ENCODE measurements around the gene PNMA8C.
"Not testable (repeated sequence)": the region's sequence is repeated elsewhere in the genome, so short reads cannot be mapped to it uniquely, and the experiment has no call there.

The PNMA8C gene

DNA sequence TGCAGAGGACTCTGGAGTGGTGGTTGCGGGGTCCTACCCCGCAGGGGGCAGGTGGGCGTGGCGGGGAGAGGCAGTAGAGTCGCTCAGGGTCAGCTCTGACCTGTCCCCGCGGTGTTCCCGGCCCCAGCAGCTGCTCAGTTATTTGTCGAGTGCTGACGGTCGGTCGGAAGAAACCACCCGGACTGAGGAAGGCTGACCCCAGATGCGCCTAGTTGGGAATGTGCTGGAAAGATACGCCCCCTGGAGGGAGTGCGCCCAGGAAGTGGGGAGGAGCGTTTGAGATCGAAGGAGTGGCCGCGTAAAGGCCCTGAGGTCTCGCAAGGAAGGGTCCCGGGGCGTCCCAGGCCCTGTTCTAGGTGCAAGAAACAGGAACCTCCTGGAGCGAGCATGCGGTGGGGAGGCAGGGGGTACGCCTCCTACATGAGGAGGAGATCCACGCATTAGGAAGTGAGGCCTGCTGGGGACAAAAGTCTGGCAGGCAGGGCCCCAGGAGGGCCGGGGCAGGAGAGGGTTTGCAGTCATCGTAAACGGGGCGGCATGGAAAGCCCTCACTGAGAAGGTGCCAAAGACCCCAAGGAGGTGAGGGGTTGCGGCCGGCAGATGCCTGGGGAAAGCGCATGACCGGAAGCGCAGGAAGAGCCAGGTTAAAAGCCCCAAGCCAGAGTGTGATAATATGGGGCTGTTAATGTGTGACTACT is 24.5 kb downstream of the PNMA8C start:
- in situ Hi-C loops (cut with HindIII; ENCODE audit: low sequenced_read_pairs), result no loop called here
- TF ChIP-seq, protein P1, sequence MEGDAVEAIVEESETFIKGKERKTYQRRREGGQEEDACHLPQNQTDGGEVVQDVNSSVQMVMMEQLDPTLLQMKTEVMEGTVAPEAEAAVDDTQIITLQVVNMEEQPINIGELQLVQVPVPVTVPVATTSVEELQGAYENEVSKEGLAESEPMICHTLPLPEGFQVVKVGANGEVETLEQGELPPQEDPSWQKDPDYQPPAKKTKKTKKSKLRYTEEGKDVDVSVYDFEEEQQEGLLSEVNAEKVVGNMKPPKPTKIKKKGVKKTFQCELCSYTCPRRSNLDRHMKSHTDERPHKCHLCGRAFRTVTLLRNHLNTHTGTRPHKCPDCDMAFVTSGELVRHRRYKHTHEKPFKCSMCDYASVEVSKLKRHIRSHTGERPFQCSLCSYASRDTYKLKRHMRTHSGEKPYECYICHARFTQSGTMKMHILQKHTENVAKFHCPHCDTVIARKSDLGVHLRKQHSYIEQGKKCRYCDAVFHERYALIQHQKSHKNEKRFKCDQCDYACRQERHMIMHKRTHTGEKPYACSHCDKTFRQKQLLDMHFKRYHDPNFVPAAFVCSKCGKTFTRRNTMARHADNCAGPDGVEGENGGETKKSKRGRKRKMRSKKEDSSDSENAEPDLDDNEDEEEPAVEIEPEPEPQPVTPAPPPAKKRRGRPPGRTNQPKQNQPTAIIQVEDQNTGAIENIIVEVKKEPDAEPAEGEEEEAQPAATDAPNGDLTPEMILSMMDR (IDR thresholded peaks at IDR 0.05; ENCODE audit: low read depth, low read length, missing control alignments), result peak; percentile 9
- H3K4me3 ChIP-seq (ENCODE audit: low read depth, low read length), result no peak overlapping the region
- DNase-seq (ENCODE audit: low read depth), result no peak

DNA sequence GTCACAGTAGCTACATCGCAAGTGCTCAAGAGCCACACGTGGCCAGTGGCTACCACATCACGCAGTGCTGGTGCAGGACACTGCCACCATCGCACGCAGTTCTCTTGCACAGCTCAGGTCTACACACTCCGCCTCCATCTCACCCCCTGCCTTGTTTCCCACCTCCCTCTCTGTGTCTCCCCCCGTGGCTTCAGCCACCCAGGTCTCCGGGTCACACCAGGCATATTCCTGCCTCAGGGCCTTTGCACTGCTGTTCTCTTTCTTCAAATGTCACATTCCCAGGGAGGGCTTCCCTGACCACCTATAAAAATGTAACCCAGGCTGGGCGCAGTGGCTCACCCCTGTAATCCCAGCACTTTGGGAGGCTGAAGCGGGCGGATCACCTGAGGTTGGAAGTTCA is 26.0 kb downstream of the PNMA8C start:
- no peak overlapping the region for H3K4me3 ChIP-seq (ENCODE audit: low read depth, low read length)
- DNase-seq (ENCODE audit: low read depth), result no peak
- TF ChIP-seq, protein P1 (IDR thresholded peaks at IDR 0.05; ENCODE audit: low read depth, low read length, missing control alignments), result no peak
- in situ Hi-C loops (cut with HindIII; ENCODE audit: low sequenced_read_pairs), result no loop called here

GRCh38 chr19:46397801-46398479 is 30.8 kb downstream of the PNMA8C start:
- H3K4me3 ChIP-seq (ENCODE audit: low read depth, low read length); in situ Hi-C loops (cut with HindIII; ENCODE audit: low sequenced_read_pairs); DNase-seq (ENCODE audit: low read depth): not testable (repeated sequence)

DNA sequence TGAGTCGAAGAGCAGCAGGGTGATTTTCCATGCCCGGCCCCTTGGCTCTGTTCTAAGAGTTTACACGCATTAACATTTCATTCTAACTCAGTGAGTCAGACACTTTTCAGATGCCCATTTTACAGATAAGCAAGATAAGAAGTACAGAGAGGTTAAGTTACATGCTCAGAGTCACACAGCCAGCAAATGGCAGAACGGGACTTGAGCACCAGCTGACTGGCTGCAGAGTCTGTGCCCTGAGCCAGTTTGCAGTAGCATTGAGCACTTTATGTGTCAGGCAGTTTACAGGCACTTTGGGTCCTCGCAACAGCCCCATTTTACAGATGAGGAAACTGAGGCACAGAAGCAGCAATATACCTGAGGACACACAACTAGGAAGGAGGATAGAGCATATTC is 34.3 kb downstream of the PNMA8C start:
- in situ Hi-C loops (cut with HindIII; ENCODE audit: low sequenced_read_pairs), result no loop called here
- TF ChIP-seq, protein P1 (IDR thresholded peaks at IDR 0.05; ENCODE audit: low read depth, low read length, missing control alignments), result no peak
- no peak for DNase-seq (ENCODE audit: low read depth)
- no peak overlapping the region for H3K4me3 ChIP-seq (ENCODE audit: low read depth, low read length)

DNA sequence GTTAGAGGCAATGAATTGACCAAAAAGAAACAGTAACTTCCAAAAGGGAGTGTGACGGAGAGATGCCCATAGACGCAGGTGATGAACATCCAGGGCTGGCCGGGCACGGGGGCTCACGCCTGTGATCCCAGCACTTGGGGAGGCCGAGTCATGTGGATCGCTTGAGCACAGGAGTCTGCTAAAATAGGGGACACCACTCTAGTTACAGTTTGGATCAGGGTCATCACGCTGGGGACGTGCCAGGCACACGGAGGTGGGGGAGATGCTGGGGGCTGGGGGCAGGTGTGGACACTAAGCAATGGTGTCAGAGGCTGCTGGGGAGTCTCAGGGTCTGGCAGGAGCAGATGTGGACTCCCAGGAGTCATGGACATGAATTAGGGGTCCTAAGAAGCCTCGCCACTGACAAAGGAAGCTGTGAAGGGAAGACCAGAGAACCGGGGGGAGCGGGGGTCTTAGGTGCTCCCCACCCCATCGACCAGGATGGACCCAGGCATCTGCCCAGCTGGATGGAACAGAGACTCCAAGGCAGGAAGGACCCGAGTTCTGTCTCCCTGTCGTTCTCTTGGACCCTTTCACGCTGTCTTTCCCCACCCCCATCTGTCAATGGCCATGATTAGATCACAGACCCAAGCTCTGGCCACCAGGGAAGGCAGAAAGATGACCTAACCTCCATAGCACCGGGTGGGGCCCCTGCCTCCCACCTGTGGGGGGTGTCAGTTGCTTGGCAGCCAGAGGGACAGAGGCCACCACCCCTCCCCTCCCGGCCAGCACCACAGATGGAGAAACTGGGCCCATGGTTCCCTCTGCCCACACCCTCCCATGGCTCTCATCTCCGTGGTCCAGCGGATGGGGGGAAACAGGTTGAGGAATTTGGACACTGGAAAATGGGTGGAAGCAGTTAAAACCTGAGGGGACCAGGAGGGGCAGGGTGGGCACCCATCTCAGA is 35.0 kb downstream of the PNMA8C start:
- TF ChIP-seq, protein P1 (IDR thresholded peaks at IDR 0.05; ENCODE audit: low read depth, low read length, missing control alignments), result no peak
- DNase-seq (ENCODE audit: low read depth), result no peak
- in situ Hi-C loops (cut with HindIII; ENCODE audit: low sequenced_read_pairs), result no loop called here
- H3K4me3 ChIP-seq (ENCODE audit: low read depth, low read length), result no peak overlapping the region

DNA sequence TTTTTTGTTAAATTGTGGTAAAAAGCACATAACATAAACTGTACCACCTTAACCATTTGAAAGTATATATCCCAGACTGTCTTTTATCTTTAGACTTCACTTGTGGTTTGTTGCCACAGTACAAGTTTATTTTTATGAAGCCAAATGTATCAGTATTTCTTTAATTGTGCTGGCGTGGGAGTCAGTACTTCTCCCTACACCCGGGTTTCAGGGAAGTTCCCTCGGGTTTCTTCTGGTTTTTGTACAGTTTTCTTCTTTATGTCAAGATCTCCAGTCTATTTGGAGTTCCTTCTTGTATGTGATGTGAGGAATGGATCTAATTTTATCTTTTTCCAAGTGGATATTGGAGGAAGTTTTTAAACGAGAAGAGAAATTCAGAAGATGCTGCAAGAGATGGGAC is 35.9 kb downstream of the PNMA8C start:
- no peak for DNase-seq (ENCODE audit: low read depth)
- TF ChIP-seq, protein P1 (IDR thresholded peaks at IDR 0.05; ENCODE audit: low read depth, low read length, missing control alignments), result no peak
- in situ Hi-C loops (cut with HindIII; ENCODE audit: low sequenced_read_pairs), result no loop called here
- H3K4me3 ChIP-seq (ENCODE audit: low read depth, low read length), result no peak overlapping the region

Data from astrocyte of the cerebellum (primary cell).